Measurements from ENCODE around the gene TSPAN1.

DNA sequence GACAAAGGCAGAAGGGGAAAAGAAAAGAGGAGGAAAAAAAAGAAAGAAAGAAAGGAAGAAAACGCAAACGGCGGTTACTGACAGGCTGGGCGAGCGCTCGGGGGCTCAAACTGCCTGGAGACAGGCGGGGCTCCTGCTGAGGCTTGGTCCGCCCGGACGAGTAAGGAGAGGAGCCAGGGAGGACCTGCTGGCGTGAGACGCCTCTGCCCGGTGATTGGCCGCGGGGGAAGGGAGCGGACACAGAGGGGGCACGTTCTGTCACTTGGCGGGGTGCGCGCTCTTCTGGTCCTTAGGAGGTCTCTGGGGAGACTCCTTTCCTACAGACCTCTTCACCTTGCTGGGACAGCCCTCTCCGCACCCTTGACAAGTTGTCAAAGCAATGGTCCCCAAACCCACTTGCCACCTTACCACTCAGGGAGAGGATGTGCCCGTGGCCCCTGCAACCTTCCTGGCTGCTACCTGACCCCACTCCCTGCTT lies 41.7 kb upstream of the TSPAN1 start:
- TF ChIP-seq SIN3A (IDR thresholded peaks at IDR 0.05; ENCODE audit: borderline replicate concordance, insufficient read depth, low read length) = no peak
- no peak; the same call in 1 of the 2 replicates for TF ChIP-seq POLR2AphosphoS5 (IDR thresholded peaks at IDR 0.05; ENCODE audit: low read depth, low read length)
- no peak for TF ChIP-seq TAF1 (IDR thresholded peaks at IDR 0.05; ENCODE audit: borderline replicate concordance, insufficient read depth, low read length)
- no peak; a peak in 1 of 4 replicates for TF ChIP-seq REST (IDR thresholded peaks at IDR 0.05; ENCODE audit: insufficient read depth in 1 of 2, low read depth in 2 of 2, low read length in 2 of 2)
- no peak for TF ChIP-seq FOXP2 (optimal IDR thresholded peaks at IDR 0.05; ENCODE audit: borderline replicate concordance, extremely low read depth, extremely low read length, insufficient read depth)
